Panc1 (cell line): Measurements from ENCODE around the gene CLDN9.

Experiments used
- CTCF ChIP-seq: fragments of 450-650 bp; IDR thresholded peaks from 2 replicates; pipeline ENCODE4 v1.5.1; 2017; ENCODE audit warnings: mild to moderate bottlenecking
- POLR2AphosphoS5 ChIP-seq: IDR thresholded peaks from 2 replicates; pipeline ENCODE4 v1.6.1; 2012; ENCODE audit warnings: mild to moderate bottlenecking, low read depth, low read length, moderate library complexity

- TF ChIP-seq CTCF (no peak), POLR2AphosphoS5 (no peak)
These were observed 32.0 kb downstream of the CLDN9 start for GRCh38 chr16:3044708-3045107.
